ENCODE results near the gene CHCHD6. TPM values are rescaled to one million over a fixed set of nuclear protein-coding genes. Genes with fewer than 3 reads are reported as not detected.

Gene CHCHD6
- total and polyA plus RNA-seq, 4 donors = 12.1 to 22.6 (median 17.5) TPM

DNA sequence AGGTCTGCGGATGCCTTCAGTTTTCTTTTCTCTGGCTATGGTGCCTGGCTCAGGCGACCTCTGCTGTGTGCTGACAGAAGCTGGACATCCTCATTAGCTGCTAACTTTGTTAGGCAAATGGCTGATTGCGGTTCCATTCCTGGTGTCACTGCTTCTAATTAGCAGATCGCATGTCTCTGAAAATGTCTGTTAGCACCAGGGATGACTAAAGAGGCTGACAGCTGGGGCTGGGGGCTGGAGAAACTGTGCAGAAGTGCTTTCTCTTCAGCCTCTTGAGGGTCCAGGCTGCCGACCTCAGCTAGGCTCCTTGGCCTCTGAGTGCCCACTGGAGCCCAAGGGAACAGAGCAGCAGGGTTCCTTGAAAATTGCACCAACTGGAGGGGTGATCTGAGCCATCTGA, 39.3 kb downstream of the CHCHD6 start:
- H3K27ac ChIP-seq (ENCODE audit: low read depth in 1 of 2, low read length in 1 of 2) = no peak overlapping the region
- ATAC-seq (ENCODE audit: insufficient read depth, low FRiP score) (no peak), DNase-seq (no peak)
- H3K9me3 ChIP-seq (ENCODE audit: control insufficient read depth in 4 of 4, insufficient read depth in 3 of 4, low read length in 3 of 4) = peaks cover 0 to 3% (median 2%) of the 10 kb centered on the region in 4 donors
- H3K4me1 ChIP-seq (ENCODE audit: control insufficient read depth in 5 of 5, insufficient read depth in 5 of 5, low read length in 5 of 5) = peaks cover 0 to 17% (median 10%) of the 10 kb centered on the region in 5 donors
- peaks cover 0 to 11% (median 0%) of the 10 kb centered on the region in 4 donors for H3K36me3 ChIP-seq (ENCODE audit: control insufficient read depth in 4 of 4, insufficient read depth in 4 of 4, low read length in 4 of 4)
- WGBS, 2 donors = 91 to 95% methylated on average over 5 of the region's 5 CpGs
- no peak overlapping the region for H3K9ac ChIP-seq (ENCODE audit: insufficient read depth in 1 of 2, low read length in 2 of 2)
- no peak for TF ChIP-seq CTCF (IDR thresholded peaks at IDR 0.05; ENCODE audit: control extremely low read depth, extremely low read depth)
- no peak overlapping the region for H3K4me3 ChIP-seq
- no peaks in the 10 kb centered on the region for H3K27me3 ChIP-seq (ENCODE audit: control insufficient read depth in 3 of 3, insufficient read depth in 3 of 3, low read length in 2 of 3)

GRCh38 chr3:126743781-126744180, 39.7 kb downstream of the CHCHD6 start:
- peaks cover 0 to 3% (median 2%) of the 10 kb centered on the region in 4 donors for H3K9me3 ChIP-seq (ENCODE audit: control insufficient read depth in 4 of 4, insufficient read depth in 3 of 4, low read length in 3 of 4)
- WGBS, 2 donors = 96 to 97% methylated on average over 5 of the region's 5 CpGs
- no peak overlapping the region for H3K27ac ChIP-seq (ENCODE audit: low read depth in 1 of 2, low read length in 1 of 2)
- ATAC-seq (ENCODE audit: insufficient read depth, low FRiP score) (no peak), DNase-seq (no peak)
- no peak overlapping the region for H3K9ac ChIP-seq (ENCODE audit: insufficient read depth in 1 of 2, low read length in 2 of 2)
- H3K27me3 ChIP-seq (ENCODE audit: control insufficient read depth in 3 of 3, insufficient read depth in 3 of 3, low read length in 2 of 3) = no peaks in the 10 kb centered on the region
- H3K4me1 ChIP-seq (ENCODE audit: control insufficient read depth in 5 of 5, insufficient read depth in 5 of 5, low read length in 5 of 5) = peaks cover 0 to 17% (median 11%) of the 10 kb centered on the region in 5 donors
- no peak for TF ChIP-seq CTCF (IDR thresholded peaks at IDR 0.05; ENCODE audit: control extremely low read depth, extremely low read depth)
- H3K36me3 ChIP-seq (ENCODE audit: control insufficient read depth in 4 of 4, insufficient read depth in 4 of 4, low read length in 4 of 4) = peaks cover 0 to 11% (median 0%) of the 10 kb centered on the region in 4 donors
- H3K4me3 ChIP-seq = no peak overlapping the region

DNA sequence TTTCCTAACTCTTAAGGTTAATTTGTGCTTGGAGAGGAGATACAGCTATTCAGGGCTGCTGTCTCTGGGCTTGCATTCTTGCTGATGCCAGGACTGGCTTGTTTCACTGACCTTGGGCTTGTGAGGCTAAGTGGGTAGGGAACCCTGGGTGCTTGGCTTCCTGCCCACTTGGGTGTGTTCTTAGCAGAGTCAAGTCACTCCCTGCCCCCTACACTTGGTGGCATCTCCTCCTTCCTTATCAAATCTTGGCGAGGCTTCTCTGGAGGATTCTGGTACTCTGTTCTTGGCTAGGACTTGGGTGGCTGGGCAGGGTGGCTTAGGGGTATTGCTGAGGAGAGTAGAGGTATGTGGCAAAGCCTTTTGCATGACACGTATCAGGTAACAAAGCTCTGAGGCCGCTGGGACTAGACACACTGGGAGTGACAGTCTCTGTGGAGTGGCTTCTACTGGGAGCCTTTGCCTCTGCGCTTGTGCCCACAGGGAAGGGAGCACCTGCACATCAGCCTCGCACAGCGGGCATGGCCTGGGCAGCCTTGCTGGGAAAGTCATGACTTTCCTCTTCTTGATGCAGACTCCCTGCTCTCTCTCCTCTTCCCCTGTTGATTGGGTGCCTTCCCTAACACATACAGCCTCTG, 41.8 kb downstream of the CHCHD6 start:
- WGBS, 2 donors = 80 to 83% methylated on average over 6 of the region's 6 CpGs

More for the DNA sequence above, 41.8 kb downstream of the CHCHD6 start:
- H3K4me3 ChIP-seq = no peak overlapping the region
- peaks cover 0 to 17% (median 9%) of the 10 kb centered on the region in 5 donors for H3K4me1 ChIP-seq (ENCODE audit: control insufficient read depth in 5 of 5, insufficient read depth in 5 of 5, low read length in 5 of 5)
- peaks cover 0 to 9% (median 0%) of the 10 kb centered on the region in 4 donors for H3K36me3 ChIP-seq (ENCODE audit: control insufficient read depth in 4 of 4, insufficient read depth in 4 of 4, low read length in 4 of 4)
- H3K27me3 ChIP-seq (ENCODE audit: control insufficient read depth in 3 of 3, insufficient read depth in 3 of 3, low read length in 2 of 3) = no peaks in the 10 kb centered on the region
- peak; percentile 4 for ATAC-seq (ENCODE audit: insufficient read depth, low FRiP score)
- TF ChIP-seq CTCF (IDR thresholded peaks at IDR 0.05; ENCODE audit: control extremely low read depth, extremely low read depth) = no peak
- H3K9me3 ChIP-seq (ENCODE audit: control insufficient read depth in 4 of 4, insufficient read depth in 3 of 4, low read length in 3 of 4) = peaks cover 0 to 3% (median 0%) of the 10 kb centered on the region in 4 donors
- no peak overlapping the region for H3K9ac ChIP-seq (ENCODE audit: insufficient read depth in 1 of 2, low read length in 2 of 2)
- peak overlapping the region; percentile 68 to 87 for H3K27ac ChIP-seq (ENCODE audit: low read depth in 1 of 2, low read length in 1 of 2)
- peak in 1 of 3 donors; percentile 21 for DNase-seq
